ENCODE results near the gene ZPR1. TPM values are rescaled to one million over a fixed set of nuclear protein-coding genes. Genes with fewer than 3 reads are reported as not detected.
"Not testable (repeated sequence)": the region's sequence is repeated elsewhere in the genome, so short reads cannot be mapped to it uniquely, and the experiment has no call there.

ZPR1 gene
- total and polyA plus RNA-seq, 2 donors (not counting 1 experiment from before 2014, with no cell fraction given): 17.9 to 63.1 TPM

DNA sequence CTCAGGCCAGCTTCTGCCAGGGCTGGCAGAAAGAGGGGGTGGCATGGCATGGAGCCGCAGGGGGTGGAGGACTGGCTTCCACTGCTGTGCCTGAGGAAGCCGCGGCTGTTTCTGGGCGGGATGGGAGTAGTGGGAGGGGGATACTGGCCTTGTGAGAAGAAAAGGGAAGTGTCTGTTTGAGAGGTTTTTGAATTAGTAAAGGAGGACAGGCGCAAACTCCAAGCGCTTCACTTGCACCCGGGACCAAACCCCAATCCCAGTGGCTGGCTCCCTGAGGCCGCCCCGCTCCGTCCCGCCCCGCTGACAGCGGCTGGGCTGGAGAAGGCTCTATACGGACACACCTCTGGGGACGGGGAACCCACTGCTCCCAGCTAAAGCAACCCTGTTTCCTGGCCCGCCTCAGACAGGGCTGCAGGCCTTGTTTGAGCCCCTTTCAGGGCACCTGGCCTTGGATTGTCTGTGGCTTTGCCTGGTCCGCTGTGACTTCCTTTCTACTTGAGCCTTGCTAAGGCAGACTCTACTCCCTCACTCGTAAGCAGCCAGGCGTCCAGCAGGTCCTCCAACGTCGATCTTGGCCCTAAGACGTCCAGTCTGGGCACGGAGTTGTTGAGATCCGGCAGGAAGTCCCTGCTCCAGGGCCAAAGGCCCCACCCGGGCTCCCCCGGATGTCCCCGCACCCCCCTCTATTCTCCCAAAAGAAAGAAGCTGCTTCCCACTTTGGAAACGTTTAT is 47.4 kb upstream of the ZPR1 start:
- H3K4me3 Mint-ChIP-seq: peak overlapping the region; percentile 83
- ChIA-PET POLR2A (interaction anchor here (0.5 to 0.8 kb wide), 3 partner anchors 63 to 308 kb away, joined by 3 to 4 read pairs (median 4); partner anchors contain the start of gene BUD13), CTCF (interaction anchor here (0.5 to 3.1 kb wide), 17 partner anchors 18 to 466 kb away, joined by 3 to 45 read pairs (median 4); partner anchors contain the start of genes APOA5, BUD13 and ZPR1)
- intact Hi-C loops (cut with micrococcal nuclease): no loop called here
- no peak overlapping the region for H3K27ac Mint-ChIP-seq
- Histone ChIP-seq H3K4me1 (ENCODE audit: control insufficient read depth in 2 of 2, insufficient read depth in 2 of 2, low read length in 2 of 2) (peaks cover 7 to 14% of the 10 kb centered on the region in 2 donors), H3K4me3 (ENCODE audit: control extremely low read depth in 1 of 5, extremely low read depth in 1 of 5, insufficient read depth in 1 of 5, low read depth in 2 of 5, low read length in 4 of 5) (peak overlapping the region in 4 of 5 experiments; percentile 38 to 61 (median 46)), H3K9me3 (ENCODE audit: control extremely low read depth in 1 of 3, control insufficient read depth in 2 of 3, insufficient read depth in 1 of 3, low read length in 2 of 3) (no peaks in the 10 kb centered on the region), H3K79me2 (ENCODE audit: control insufficient read depth, insufficient read depth, low read length) (no peaks in the 10 kb centered on the region), H4K20me1 (ENCODE audit: control insufficient read depth, insufficient read depth, low read length, poor library complexity, severe bottlenecking) (no peaks in the 10 kb centered on the region), H3K27ac (ENCODE audit: low read length in 2 of 2) (no peak overlapping the region), H3K9ac (ENCODE audit: low read length) (peak overlapping the region; percentile 53), H3K4me2 (replicated peaks; ENCODE audit: low read depth, low read length, poor library complexity, severe bottlenecking) (peak overlapping the region; percentile 78), H2AFZ (ENCODE audit: insufficient read depth, low read depth, low read length, poor library complexity, severe bottlenecking) (peak overlapping the region; percentile 64), H3K36me3 (replicated peaks in 1 of 2; ENCODE audit: control extremely low read depth in 1 of 2, control insufficient read depth in 1 of 2, extremely low read depth in 1 of 2, insufficient read depth in 2 of 2, low read length in 1 of 2) (no peaks in the 10 kb centered on the region), H3K27me3 (replicated peaks in 1 of 4; ENCODE audit: control extremely low read depth in 1 of 4, control insufficient read depth in 3 of 4, insufficient read depth in 4 of 4, low read length in 3 of 4) (peaks cover 0 to 4% (median 0%) of the 10 kb centered on the region in 4 experiments)
- WGBS (ENCODE audit: insufficient coverage): 15% methylated on average over 28 of the region's 28 CpGs
- peaks cover 16% of the 10 kb centered on the region for H3K4me1 Mint-ChIP-seq
- ATAC-seq (ENCODE audit: low read depth): no peak
- DNase-seq: peak; percentile 37
- peaks cover 4% of the 10 kb centered on the region for H3K27me3 Mint-ChIP-seq
- no peaks in the 10 kb centered on the region for H3K9me3 Mint-ChIP-seq (ENCODE audit: insufficient read depth)
- TF ChIP-seq, protein P1, sequence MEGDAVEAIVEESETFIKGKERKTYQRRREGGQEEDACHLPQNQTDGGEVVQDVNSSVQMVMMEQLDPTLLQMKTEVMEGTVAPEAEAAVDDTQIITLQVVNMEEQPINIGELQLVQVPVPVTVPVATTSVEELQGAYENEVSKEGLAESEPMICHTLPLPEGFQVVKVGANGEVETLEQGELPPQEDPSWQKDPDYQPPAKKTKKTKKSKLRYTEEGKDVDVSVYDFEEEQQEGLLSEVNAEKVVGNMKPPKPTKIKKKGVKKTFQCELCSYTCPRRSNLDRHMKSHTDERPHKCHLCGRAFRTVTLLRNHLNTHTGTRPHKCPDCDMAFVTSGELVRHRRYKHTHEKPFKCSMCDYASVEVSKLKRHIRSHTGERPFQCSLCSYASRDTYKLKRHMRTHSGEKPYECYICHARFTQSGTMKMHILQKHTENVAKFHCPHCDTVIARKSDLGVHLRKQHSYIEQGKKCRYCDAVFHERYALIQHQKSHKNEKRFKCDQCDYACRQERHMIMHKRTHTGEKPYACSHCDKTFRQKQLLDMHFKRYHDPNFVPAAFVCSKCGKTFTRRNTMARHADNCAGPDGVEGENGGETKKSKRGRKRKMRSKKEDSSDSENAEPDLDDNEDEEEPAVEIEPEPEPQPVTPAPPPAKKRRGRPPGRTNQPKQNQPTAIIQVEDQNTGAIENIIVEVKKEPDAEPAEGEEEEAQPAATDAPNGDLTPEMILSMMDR (IDR thresholded peaks at IDR 0.05): no peak
- no peak for TF ChIP-seq EZH2 (IDR thresholded peaks at IDR 0.05; ENCODE audit: borderline replicate concordance, insufficient read depth, low read depth, low read length, poor library complexity, severe bottlenecking)

DNA sequence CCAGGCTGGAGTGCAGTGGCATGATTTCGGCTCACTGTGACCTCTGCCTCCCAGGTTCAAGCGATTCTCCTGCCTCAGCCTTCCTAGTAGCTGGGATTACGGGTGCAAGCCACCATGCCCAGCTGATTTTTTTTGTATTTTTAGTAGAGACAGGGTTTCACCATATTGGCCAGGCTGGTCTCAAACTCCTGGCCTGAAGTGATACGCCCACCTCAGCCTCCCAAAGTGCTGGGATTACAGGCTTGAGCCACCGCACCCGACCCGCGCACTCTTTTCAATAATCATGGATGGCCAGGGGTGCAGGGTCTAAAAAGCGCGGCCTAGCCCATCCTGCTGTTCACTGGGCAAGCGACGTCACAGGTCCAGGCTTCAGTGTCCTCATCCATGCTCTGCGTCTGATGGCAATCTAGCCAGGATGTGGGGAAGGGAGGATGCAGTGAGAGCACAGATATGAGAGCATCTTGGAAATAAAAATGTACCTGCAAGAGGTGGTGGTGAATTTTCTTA is 46.8 kb upstream of the ZPR1 start:
- ATAC-seq (ENCODE audit: low read depth); H3K27me3 Mint-ChIP-seq; H3K27ac Mint-ChIP-seq; H3K36me3 ChIP-seq (replicated peaks in 1 of 2; ENCODE audit: control extremely low read depth in 1 of 2, control insufficient read depth in 1 of 2, extremely low read depth in 1 of 2, insufficient read depth in 2 of 2, low read length in 1 of 2); intact Hi-C loops (cut with micrococcal nuclease); H3K9me3 ChIP-seq (ENCODE audit: control extremely low read depth in 1 of 3, control insufficient read depth in 2 of 3, insufficient read depth in 1 of 3, low read length in 2 of 3); H3K9ac ChIP-seq (ENCODE audit: low read length); H4K20me1 ChIP-seq (ENCODE audit: control insufficient read depth, insufficient read depth, low read length, poor library complexity, severe bottlenecking); H3K79me2 ChIP-seq (ENCODE audit: control insufficient read depth, insufficient read depth, low read length); H3K27ac ChIP-seq (ENCODE audit: low read length in 2 of 2); H3K9me3 Mint-ChIP-seq (ENCODE audit: insufficient read depth); H3K27me3 ChIP-seq (replicated peaks in 1 of 4; ENCODE audit: control extremely low read depth in 1 of 4, control insufficient read depth in 3 of 4, insufficient read depth in 4 of 4, low read length in 3 of 4); DNase-seq; H3K4me3 ChIP-seq (ENCODE audit: control extremely low read depth in 1 of 5, extremely low read depth in 1 of 5, insufficient read depth in 1 of 5, low read depth in 2 of 5, low read length in 4 of 5): not testable (repeated sequence)
- Mint-ChIP-seq H3K4me3 (peak overlapping the region; percentile 83), H3K4me1 (peaks cover 16% of the 10 kb centered on the region)
- Histone ChIP-seq H3K4me2 (replicated peaks; ENCODE audit: low read depth, low read length, poor library complexity, severe bottlenecking) (peak overlapping the region; percentile 78), H2AFZ (ENCODE audit: insufficient read depth, low read depth, low read length, poor library complexity, severe bottlenecking) (peak overlapping the region; percentile 64), H3K4me1 (ENCODE audit: control insufficient read depth in 2 of 2, insufficient read depth in 2 of 2, low read length in 2 of 2) (peaks cover 7 to 14% of the 10 kb centered on the region in 2 donors)
- POLR2A ChIA-PET: interaction anchor here (0.6 kb wide), 1 partner anchor 83 kb away, joined by 3 read pairs; no protein-coding TSS in a partner anchor
- WGBS (ENCODE audit: insufficient coverage): 89% methylated on average over 13 of the region's 13 CpGs
- CTCF ChIA-PET: interaction anchor here (1.8 kb wide), 1 partner anchor 21 kb away, joined by 5 read pairs; no protein-coding TSS in a partner anchor
